HCT116 (cell line): ENCODE results near the gene CCDC116.

Experiments used
- ATF3 ChIP-seq: IDR thresholded peaks from 2 replicates; pipeline ENCODE4 v1.6.1; 2012
- CEBPB ChIP-seq: IDR thresholded peaks from 2 replicates; pipeline ENCODE4 v1.6.1; 2012; ENCODE audit warnings: low read depth
- CTCF ChIP-seq, 3 experiments: fragments of 200-600 bp in 1 of 3; sonication (generic) in 1 of 3; IDR thresholded peaks in 2 of 3; conservative IDR thresholded peaks in 1 of 3; 2 replicates each; pipeline ENCODE4 v1.5.1; 2012 to 2017; ENCODE audit warnings: low read depth in 2 of 3, low read length in 2 of 3, antibody characterized with exemption in 1 of 3, borderline replicate concordance in 1 of 3, control low read depth in 1 of 3, mild to moderate bottlenecking in 1 of 3, mixed read lengths in 1 of 3, mixed run types in 1 of 3, moderate library complexity in 1 of 3; ENCODE audit not compliant: insufficient read depth in 1 of 3
- EGR1 ChIP-seq: IDR thresholded peaks from 2 replicates; pipeline ENCODE4 v1.6.1; 2012; ENCODE audit warnings: low read depth
- MAX ChIP-seq: IDR thresholded peaks from 2 replicates; pipeline ENCODE4 v1.6.1; 2012
- POLR2A ChIP-seq: IDR thresholded peaks from 2 replicates; pipeline ENCODE4 v1.7.0; 2011; ENCODE audit warnings: borderline replicate concordance; ENCODE audit not compliant: insufficient read depth, insufficient read length; ENCODE audit errors: extremely low read depth
- POLR2AphosphoS5 ChIP-seq: IDR thresholded peaks from 2 replicates; pipeline ENCODE4 v1.6.1; 2011; ENCODE audit warnings: mild to moderate bottlenecking, low read depth, low read length, moderate library complexity
- RAD21 ChIP-seq: IDR thresholded peaks from 2 replicates; pipeline ENCODE4 v1.6.1; 2012; ENCODE audit warnings: low read depth, mild to moderate bottlenecking
- REST ChIP-seq: IDR thresholded peaks from 2 replicates; pipeline ENCODE4 v1.6.1; 2012; ENCODE audit warnings: low read depth
- SRF ChIP-seq: IDR thresholded peaks from 2 replicates; pipeline ENCODE4 v1.6.1; 2012; ENCODE audit warnings: low read depth

GRCh38 chr22:21592422-21592821 is 40.1 kb upstream of the CCDC116 start:
- TF ChIP-seq CTCF (IDR thresholded peaks at IDR 0.05 in 2 of 3, conservative IDR thresholded peaks at IDR 0.05 in 1 of 3; ENCODE audit: borderline replicate concordance in 1 of 3, insufficient read depth in 1 of 3, low read depth in 2 of 3, low read length in 2 of 3) (no peak), POLR2A (no peak), SRF (no peak), EGR1 (no peak), ATF3 (no peak), POLR2AphosphoS5 (no peak), CEBPB (no peak), MAX (no peak), REST (no peak), RAD21 (no peak)
